LNCAP (cell line): ENCODE results near the gene UPK3A.

Experiments used
- CTCF ChIP-seq: fragments of 450-650 bp; IDR thresholded peaks from 2 replicates; pipeline ENCODE4 v1.5.1; 2017; ENCODE audit warnings: mild to moderate bottlenecking

The UPK3A gene

GRCh38 chr22:45343143-45343542, 58.4 kb downstream of the UPK3A start:
- no peak for TF ChIP-seq CTCF

GRCh38 chr22:45344334-45344733, 59.6 kb downstream of the UPK3A start:
- TF ChIP-seq CTCF = no peak
